Left renal cortex interstitium (tissue), 4 donors: ENCODE data around the gene UBE2F. TPM values are rescaled to one million over a fixed set of nuclear protein-coding genes. Genes with fewer than 3 reads are reported as not detected.
"Not testable (repeated sequence)": the region's sequence is repeated elsewhere in the genome, so short reads cannot be mapped to it uniquely, and the experiment has no call there.

Experiments used
- DNase-seq, 4 donors: peaks; one replicate each; pipeline ENCODE4 v3.0.0-alpha.2; 2013; ENCODE audit warnings: low read depth in 4 of 4, low spot score in 2 of 4, missing footprints in 1 of 4
- polyA plus RNA-seq, 4 donors: library from polyadenylated mRNA; unstranded; fragments of 120-200 nt; gene quantifications; one replicate each; pipeline ENCODE4 v1.2.1, GENCODE V29; 2013; ENCODE audit not compliant: insufficient read length in 4 of 4

Gene UBE2F
- polyA plus RNA-seq, 4 donors = 41.9 to 46.4 (median 43.6) TPM

GRCh38 chr2:238013806-238014205, 47.0 kb downstream of the UBE2F start:
- no peak for DNase-seq

- no peak for DNase-seq
Observed at GRCh38 chr2:238015705-238016104, 48.9 kb downstream of the UBE2F start.

GRCh38 chr2:238016526-238016925, 49.7 kb downstream of the UBE2F start:
- DNase-seq = no peak

GRCh38 chr2:238019962-238020361, 53.1 kb downstream of the UBE2F start:
- no peak for DNase-seq

- DNase-seq = no peak
Observed at GRCh38 chr2:238020816-238021215, 54.0 kb downstream of the UBE2F start.

GRCh38 chr2:238021327-238021726, 54.5 kb downstream of the UBE2F start:
- no peak for DNase-seq

- DNase-seq = no peak
Observed at GRCh38 chr2:238022594-238023157, 55.9 kb downstream of the UBE2F start.

- DNase-seq = no peak
Observed at GRCh38 chr2:238023608-238024007, 56.8 kb downstream of the UBE2F start.

- DNase-seq = no peak
Observed at GRCh38 chr2:238024986-238025385, 58.2 kb downstream of the UBE2F start.

GRCh38 chr2:238025741-238026360, 59.0 kb downstream of the UBE2F start:
- DNase-seq = no peak

GRCh38 chr2:238027058-238027457, 60.2 kb downstream of the UBE2F start:
- no peak for DNase-seq

GRCh38 chr2:238027591-238028415, 61.0 kb downstream of the UBE2F start:
- no peak for DNase-seq

GRCh38 chr2:238029853-238030252, 63.0 kb downstream of the UBE2F start:
- DNase-seq = no peak

GRCh38 chr2:238030422-238031155, 63.8 kb downstream of the UBE2F start:
- DNase-seq = no peak

- DNase-seq = no peak
Observed at GRCh38 chr2:238031751-238032150, 64.9 kb downstream of the UBE2F start.

- no peak for DNase-seq
Observed at GRCh38 chr2:238032755-238033337, 66.0 kb downstream of the UBE2F start.

- not testable (repeated sequence) for DNase-seq
Observed at GRCh38 chr2:238033991-238034390, 67.2 kb downstream of the UBE2F start.

GRCh38 chr2:238038203-238038602, 71.4 kb downstream of the UBE2F start:
- DNase-seq = no peak

GRCh38 chr2:238039151-238039550, 72.3 kb downstream of the UBE2F start:
- no peak for DNase-seq

- no peak for DNase-seq
Observed at GRCh38 chr2:238039985-238040384, 73.2 kb downstream of the UBE2F start.

GRCh38 chr2:238040918-238041317, 74.1 kb downstream of the UBE2F start:
- no peak for DNase-seq
